HL-60 (cell line): ENCODE results near the gene LOC128125822.
"Not testable (repeated sequence)": the region's sequence is repeated elsewhere in the genome, so short reads cannot be mapped to it uniquely, and the experiment has no call there.

Experiments
- DNase-seq, 2 experiments: peaks; one replicate each; pipeline ENCODE4 v3.0.0-alpha.2; 2010 to 2020; ENCODE audit warnings: low read depth in 1 of 2, low spot score in 1 of 2
- H3K27ac ChIP-seq: fragments of 250-450 bp; sonication (Bioruptor Pico); replicated peaks from 2 replicates; pipeline ENCODE4 v1.5.1; 2020; ENCODE audit warnings: mild to moderate bottlenecking, moderate library complexity
- H3K27me3 ChIP-seq: fragments of 250-450 bp; sonication (Bioruptor Pico); 2 replicates; pipeline ENCODE4 v1.5.1; 2021; ENCODE audit warnings: mild to moderate bottlenecking, moderate library complexity; ENCODE audit not compliant: insufficient read depth, poor library complexity, severe bottlenecking
- H3K4me3 ChIP-seq: replicated peaks from 2 replicates; pipeline ENCODE4 v1.5.1; 2011; ENCODE audit warnings: mild to moderate bottlenecking, control low read depth, low read length; ENCODE audit not compliant: insufficient read depth
- CTCF ChIP-seq: IDR thresholded peaks from one replicate; pipeline ENCODE4 v1.5.1; 2011; ENCODE audit warnings: low read length, control low read depth, inconsistent platforms; ENCODE audit not compliant: insufficient read depth
- GABPA ChIP-seq: IDR thresholded peaks from 2 replicates; pipeline ENCODE4 v1.6.1; 2012; ENCODE audit warnings: low read depth
- POLR2AphosphoS5 ChIP-seq: IDR thresholded peaks from 2 replicates; pipeline ENCODE4 v1.6.1; 2012; ENCODE audit warnings: low read depth
- REST ChIP-seq: IDR thresholded peaks from 2 replicates; pipeline ENCODE4 v1.6.1; 2012; ENCODE audit warnings: low read depth; ENCODE audit not compliant: insufficient replicate concordance
- SPI1 ChIP-seq: IDR thresholded peaks from 2 replicates; pipeline ENCODE4 v1.6.1; 2012; ENCODE audit warnings: low read depth, mild to moderate bottlenecking, borderline replicate concordance

Gene LOC128125822

GRCh38 chr6:63572044-63572746 is at the start of gene LOC128125822, which contains the start of gene PTP4A1:
Gene LOC128125822 (plus strand): TSS chr6:63572480.
Gene PTP4A1 (plus strand): TSS chr6:63572480. CDS start chr6:63576881, 4,401 bp downstream.
- no peak for TF ChIP-seq CTCF
- TF ChIP-seq POLR2AphosphoS5: peak; percentile 89
- TF ChIP-seq REST: peak; percentile 53
- no peak for TF ChIP-seq GABPA
- TF ChIP-seq SPI1: no peak
- peak within 1 kb of the TSS; percentile 72 for H3K4me3 ChIP-seq
- H3K27ac ChIP-seq: peak within 1 kb of the TSS; percentile 97
- peak; percentile 74 to 96 for DNase-seq
- no peaks in the 10 kb centered on the region for H3K27me3 ChIP-seq

- not testable (repeated sequence) for DNase-seq, H3K27ac ChIP-seq, H3K27me3 ChIP-seq, H3K4me3 ChIP-seq
These were observed 49.4 kb upstream of the LOC128125822 start for GRCh38 chr6:63522911-63523287.

GRCh38 chr6:63523630-63524029 is 48.6 kb upstream of the LOC128125822 start:
- Histone ChIP-seq H3K27me3 (no peaks in the 10 kb centered on the region), H3K4me3 (no peak overlapping the region), H3K27ac (no peak overlapping the region)
- no peak for DNase-seq
- no peak for TF ChIP-seq CTCF
- no peak for TF ChIP-seq SPI1
- TF ChIP-seq GABPA: no peak
- no peak for TF ChIP-seq POLR2AphosphoS5
- no peak for TF ChIP-seq REST

- no peaks in the 10 kb centered on the region for H3K27me3 ChIP-seq
- no peak overlapping the region for H3K4me3 ChIP-seq
- no peak overlapping the region for H3K27ac ChIP-seq
- no peak for DNase-seq
- no peak for TF ChIP-seq REST
- TF ChIP-seq CTCF: no peak
- TF ChIP-seq POLR2AphosphoS5: no peak
- TF ChIP-seq SPI1: no peak
- no peak for TF ChIP-seq GABPA
These were observed 46.9 kb upstream of the LOC128125822 start for GRCh38 chr6:63525186-63525878.
